Astrocyte (in vitro differentiated cells and primary cell): Measurements from ENCODE around the gene FAM184B. TPM values are rescaled to one million over a fixed set of nuclear protein-coding genes. Genes with fewer than 3 reads are reported as not detected.

ENCODE experiments used
- DNase-seq: peaks from one replicate; pipeline ENCODE4 v3.0.0-alpha.2; 2010; ENCODE audit warnings: low read depth
- FAIRE-seq: peaks from 2 replicates; lab custom pipeline; 2011; peaks lifted over from hg19 to GRCh38; lab: Jason Lieb, UNC
- H2AFZ ChIP-seq: 2 replicates; pipeline ENCODE4 v1.6.0; 2012; ENCODE audit warnings: low read depth, low read length, inconsistent platforms
- H3K27ac ChIP-seq: 2 replicates; pipeline ENCODE4 v1.5.1; 2011; ENCODE audit warnings: low read depth, low read length, inconsistent platforms
- H3K27me3 ChIP-seq: 2 replicates; pipeline ENCODE4 v1.6.0; 2011; ENCODE audit warnings: low read length, inconsistent platforms; ENCODE audit not compliant: insufficient read depth
- H3K36me3 ChIP-seq: 2 replicates; pipeline ENCODE4 v1.5.1; 2011; ENCODE audit warnings: low read length, inconsistent platforms; ENCODE audit not compliant: insufficient read depth
- H3K4me1 ChIP-seq: 2 replicates; pipeline ENCODE4 v1.5.1; 2011; ENCODE audit warnings: low read length, inconsistent platforms; ENCODE audit not compliant: insufficient read depth
- H3K4me2 ChIP-seq: 2 replicates; pipeline ENCODE4 v1.6.0; 2012; ENCODE audit warnings: low read length, inconsistent platforms
- H3K4me3 ChIP-seq: 2 replicates; pipeline ENCODE4 v1.5.1; 2011; ENCODE audit warnings: low read depth, mild to moderate bottlenecking, low read length, inconsistent platforms; ENCODE audit not compliant: insufficient read depth
- H3K79me2 ChIP-seq: 2 replicates; pipeline ENCODE4 v1.6.0; 2012; ENCODE audit warnings: mild to moderate bottlenecking, low read length, inconsistent platforms; ENCODE audit not compliant: insufficient read depth
- H3K9ac ChIP-seq: 2 replicates; pipeline ENCODE4 v1.6.0; 2012; ENCODE audit warnings: mild to moderate bottlenecking, low read length, inconsistent platforms
- H3K9me3 ChIP-seq: 2 replicates; pipeline ENCODE4 v1.5.1; 2012; ENCODE audit warnings: low read depth, mild to moderate bottlenecking, low read length, inconsistent platforms; ENCODE audit not compliant: insufficient read depth
- H4K20me1 ChIP-seq: 2 replicates; pipeline ENCODE4 v1.6.0; 2012; ENCODE audit warnings: low read length, inconsistent platforms; ENCODE audit not compliant: insufficient read depth
- H3K27ac Mint-ChIP-seq: one replicate; pipeline ENCODE4 v1.8.0; 2021; ENCODE audit warnings: mild to moderate bottlenecking, mixed read lengths; ENCODE audit not compliant: unreplicated experiment
- H3K27me3 Mint-ChIP-seq: one replicate; pipeline ENCODE4 v1.8.0; 2021; ENCODE audit warnings: low read depth, mixed read lengths; ENCODE audit not compliant: unreplicated experiment
- H3K36me3 Mint-ChIP-seq: one replicate; pipeline ENCODE4 v1.8.0; 2021; ENCODE audit warnings: low read depth, mixed read lengths; ENCODE audit not compliant: unreplicated experiment
- H3K4me1 Mint-ChIP-seq: one replicate; pipeline ENCODE4 v1.8.0; 2021; ENCODE audit warnings: low read depth, mixed read lengths; ENCODE audit not compliant: unreplicated experiment
- H3K4me3 Mint-ChIP-seq: one replicate; pipeline ENCODE4 v1.8.0; 2021; ENCODE audit warnings: mild to moderate bottlenecking, moderate library complexity, mixed read lengths; ENCODE audit not compliant: unreplicated experiment
- H3K9me3 Mint-ChIP-seq: one replicate; pipeline ENCODE4 v1.8.0; 2021; ENCODE audit warnings: mild to moderate bottlenecking, mixed read lengths; ENCODE audit not compliant: unreplicated experiment
- EZH2 ChIP-seq: IDR thresholded peaks from 2 replicates; pipeline ENCODE4 v1.6.1; 2012; ENCODE audit warnings: mild to moderate bottlenecking, low read length, inconsistent platforms; ENCODE audit not compliant: insufficient read depth
- total RNA-seq: library from RNA; stranded (reverse); gene quantifications from 2 replicates; pipeline ENCODE4 v1.2.1, GENCODE V29; 2021
- TF ChIP-seq, protein P1 (sequence below): IDR thresholded peaks from 2 replicates; pipeline ENCODE4 v1.5.1; 2011; ENCODE audit warnings: low read depth, mild to moderate bottlenecking, inconsistent platforms, low read length, moderate library complexity; ENCODE audit not compliant: insufficient read depth

The FAM184B gene
- total RNA-seq, 1 donor from 2014 or later, result 0.54 TPM

DNA sequence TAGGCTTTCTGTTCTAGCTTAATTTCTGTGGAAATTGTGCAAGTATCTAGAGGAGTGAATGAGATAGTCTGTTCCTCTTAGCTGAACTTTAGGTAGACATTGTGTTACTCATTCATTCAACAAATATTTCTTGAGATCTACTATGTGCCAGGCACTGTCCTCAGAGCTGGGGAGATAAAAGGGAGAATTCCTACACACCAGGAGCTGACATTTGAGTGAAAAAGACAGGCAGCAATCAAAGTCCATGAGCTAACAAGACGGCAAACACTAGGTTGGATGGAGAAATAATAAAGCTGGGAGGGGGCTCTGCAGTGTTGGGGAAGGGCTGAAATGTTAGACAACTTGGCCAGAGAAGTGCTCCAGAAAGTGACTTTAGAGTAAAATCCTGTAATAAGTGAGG, 86.9 kb downstream of the FAM184B start:
- Histone ChIP-seq H3K9ac (no peak overlapping the region), H3K27me3 (peaks cover 3% of the 10 kb centered on the region), H2AFZ (no peak overlapping the region), H3K27ac (no peak overlapping the region), H3K4me2 (no peak overlapping the region), H3K4me1 (no peaks in the 10 kb centered on the region), H3K36me3 (no peaks in the 10 kb centered on the region), H4K20me1 (no peaks in the 10 kb centered on the region), H3K9me3 (no peaks in the 10 kb centered on the region), H3K79me2 (no peaks in the 10 kb centered on the region), H3K4me3 (no peak overlapping the region)
- TF ChIP-seq, protein P1, sequence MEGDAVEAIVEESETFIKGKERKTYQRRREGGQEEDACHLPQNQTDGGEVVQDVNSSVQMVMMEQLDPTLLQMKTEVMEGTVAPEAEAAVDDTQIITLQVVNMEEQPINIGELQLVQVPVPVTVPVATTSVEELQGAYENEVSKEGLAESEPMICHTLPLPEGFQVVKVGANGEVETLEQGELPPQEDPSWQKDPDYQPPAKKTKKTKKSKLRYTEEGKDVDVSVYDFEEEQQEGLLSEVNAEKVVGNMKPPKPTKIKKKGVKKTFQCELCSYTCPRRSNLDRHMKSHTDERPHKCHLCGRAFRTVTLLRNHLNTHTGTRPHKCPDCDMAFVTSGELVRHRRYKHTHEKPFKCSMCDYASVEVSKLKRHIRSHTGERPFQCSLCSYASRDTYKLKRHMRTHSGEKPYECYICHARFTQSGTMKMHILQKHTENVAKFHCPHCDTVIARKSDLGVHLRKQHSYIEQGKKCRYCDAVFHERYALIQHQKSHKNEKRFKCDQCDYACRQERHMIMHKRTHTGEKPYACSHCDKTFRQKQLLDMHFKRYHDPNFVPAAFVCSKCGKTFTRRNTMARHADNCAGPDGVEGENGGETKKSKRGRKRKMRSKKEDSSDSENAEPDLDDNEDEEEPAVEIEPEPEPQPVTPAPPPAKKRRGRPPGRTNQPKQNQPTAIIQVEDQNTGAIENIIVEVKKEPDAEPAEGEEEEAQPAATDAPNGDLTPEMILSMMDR, result no peak
- no peak for TF ChIP-seq EZH2
- Mint-ChIP-seq H3K27me3 (peaks cover 7% of the 10 kb centered on the region), H3K27ac (no peak overlapping the region), H3K9me3 (peaks cover 12% of the 10 kb centered on the region), H3K36me3 (no peaks in the 10 kb centered on the region), H3K4me1 (no peaks in the 10 kb centered on the region), H3K4me3 (no peak overlapping the region)
- FAIRE-seq (no peak), DNase-seq (no peak)

- Histone ChIP-seq H3K4me3 (no peak overlapping the region), H3K9ac (no peak overlapping the region), H4K20me1 (no peaks in the 10 kb centered on the region), H3K4me2 (no peak overlapping the region), H3K9me3 (no peaks in the 10 kb centered on the region), H3K27me3 (peaks cover 3% of the 10 kb centered on the region), H3K79me2 (no peaks in the 10 kb centered on the region), H3K27ac (no peak overlapping the region), H3K36me3 (no peaks in the 10 kb centered on the region), H2AFZ (no peak overlapping the region), H3K4me1 (peaks cover 4% of the 10 kb centered on the region)
- no peak for DNase-seq
- H3K9me3 Mint-ChIP-seq, result peaks cover 3% of the 10 kb centered on the region
- H3K27ac Mint-ChIP-seq, result no peak overlapping the region
- peaks cover 7% of the 10 kb centered on the region for H3K27me3 Mint-ChIP-seq
- peaks cover 9% of the 10 kb centered on the region for H3K4me1 Mint-ChIP-seq
- TF ChIP-seq, protein P1, result no peak
- no peak for TF ChIP-seq EZH2
- H3K36me3 Mint-ChIP-seq, result no peaks in the 10 kb centered on the region
- no peak for FAIRE-seq
- H3K4me3 Mint-ChIP-seq, result no peak overlapping the region
These were observed 90.5 kb downstream of the FAM184B start for GRCh38 chr4:17690898-17691297.

DNA sequence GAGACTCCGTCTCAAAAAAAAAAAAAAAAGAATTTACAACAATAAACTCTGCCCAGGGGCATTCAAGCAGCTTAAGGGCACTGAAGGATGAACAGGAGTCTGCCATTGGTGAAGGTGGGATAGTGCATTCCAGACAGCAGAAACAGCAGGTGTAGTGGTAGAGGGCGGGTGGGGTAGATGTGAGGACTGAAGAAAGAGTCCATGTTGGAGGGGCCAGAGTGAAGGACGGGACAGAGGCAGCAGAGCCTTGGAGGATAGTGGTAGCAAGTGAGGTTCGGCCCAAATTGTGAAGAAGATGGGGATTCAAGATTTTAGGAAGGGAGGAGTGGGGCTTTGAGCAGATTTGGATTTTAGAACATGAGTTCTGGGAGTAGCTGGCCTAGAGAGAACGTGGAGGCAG, 91.3 kb downstream of the FAM184B start:
- Histone ChIP-seq H3K27me3 (no peaks in the 10 kb centered on the region), H4K20me1 (no peaks in the 10 kb centered on the region), H3K27ac (no peak overlapping the region), H3K36me3 (no peaks in the 10 kb centered on the region), H3K4me2 (no peak overlapping the region), H3K4me1 (peaks cover 4% of the 10 kb centered on the region), H3K9me3 (no peaks in the 10 kb centered on the region), H3K4me3 (no peak overlapping the region), H3K9ac (no peak overlapping the region), H3K79me2 (no peaks in the 10 kb centered on the region), H2AFZ (no peak overlapping the region)
- Mint-ChIP-seq H3K9me3 (peaks cover 3% of the 10 kb centered on the region), H3K36me3 (no peaks in the 10 kb centered on the region), H3K4me3 (no peak overlapping the region), H3K27ac (no peak overlapping the region), H3K27me3 (peaks cover 2% of the 10 kb centered on the region), H3K4me1 (peaks cover 10% of the 10 kb centered on the region)
- FAIRE-seq (no peak), DNase-seq (no peak)
- TF ChIP-seq, protein P1, result no peak
- TF ChIP-seq EZH2, result no peak
